Measurements from ENCODE around the gene DLG5. TPM values are rescaled to one million over a fixed set of nuclear protein-coding genes. Genes with fewer than 3 reads are reported as not detected.

The DLG5 gene
- total RNA-seq, 2 donors from 2014 or later = 26.1 to 47.5 TPM

- no peak for DNase-seq
- Histone ChIP-seq H3K4me3 (no peak overlapping the region), H3K36me3 (no peaks in the 10 kb centered on the region), H3K27me3 (no peaks in the 10 kb centered on the region), H3K9me3 (no peaks in the 10 kb centered on the region), H3K27ac (no peak overlapping the region), H3K4me1 (no peaks in the 10 kb centered on the region), H3K9ac (ENCODE audit: low read depth in 2 of 2, low read length in 2 of 2) (no peak overlapping the region)
- TF ChIP-seq CTCF (IDR thresholded peaks at IDR 0.05) = no peak
- intact Hi-C loops (cut with DNase I) = no loop called here
Observed at GRCh38 chr10:77911535-77912123, 14.9 kb downstream of the DLG5 start.

GRCh38 chr10:77910524-77911145, 15.9 kb downstream of the DLG5 start:
- Histone ChIP-seq H3K4me3 (no peak overlapping the region), H3K36me3 (no peaks in the 10 kb centered on the region), H3K4me1 (no peaks in the 10 kb centered on the region), H3K27me3 (no peaks in the 10 kb centered on the region), H3K9ac (ENCODE audit: low read depth in 2 of 2, low read length in 2 of 2) (no peak overlapping the region), H3K27ac (no peak overlapping the region), H3K9me3 (no peaks in the 10 kb centered on the region)
- DNase-seq = no peak
- intact Hi-C loops (cut with DNase I) = no loop called here
- TF ChIP-seq CTCF (IDR thresholded peaks at IDR 0.05) = no peak

GRCh38 chr10:77909749-77910375, 16.7 kb downstream of the DLG5 start:
- Histone ChIP-seq H3K9ac (ENCODE audit: low read depth in 2 of 2, low read length in 2 of 2) (peak overlapping the region in 1 of 2 donors; percentile 41), H3K27ac (no peak overlapping the region), H3K4me3 (no peak overlapping the region), H3K36me3 (no peaks in the 10 kb centered on the region), H3K27me3 (no peaks in the 10 kb centered on the region), H3K4me1 (no peaks in the 10 kb centered on the region), H3K9me3 (no peaks in the 10 kb centered on the region)
- intact Hi-C loops (cut with DNase I) = no loop called here
- no peak for TF ChIP-seq CTCF (IDR thresholded peaks at IDR 0.05)
- DNase-seq = peak; percentile 82

- no peak overlapping the region for H3K27ac ChIP-seq
- TF ChIP-seq CTCF (IDR thresholded peaks at IDR 0.05) = no peak
- no peak for DNase-seq
- H3K9ac ChIP-seq (ENCODE audit: low read depth in 2 of 2, low read length in 2 of 2) = no peak overlapping the region
- H3K27me3 ChIP-seq = no peaks in the 10 kb centered on the region
- no peaks in the 10 kb centered on the region for H3K36me3 ChIP-seq
- no peaks in the 10 kb centered on the region for H3K4me1 ChIP-seq
- intact Hi-C loops (cut with DNase I) = no loop called here
- no peak overlapping the region for H3K4me3 ChIP-seq
- no peaks in the 10 kb centered on the region for H3K9me3 ChIP-seq
Observed at GRCh38 chr10:77909021-77909748, 17.4 kb downstream of the DLG5 start.

- no peaks in the 10 kb centered on the region for H3K27me3 ChIP-seq
- peak; percentile 13 for TF ChIP-seq CTCF (IDR thresholded peaks at IDR 0.05)
- H3K36me3 ChIP-seq = no peaks in the 10 kb centered on the region
- H3K27ac ChIP-seq = no peak overlapping the region
- no peak for DNase-seq
- no peak overlapping the region for H3K4me3 ChIP-seq
- no peaks in the 10 kb centered on the region for H3K4me1 ChIP-seq
- no peaks in the 10 kb centered on the region for H3K9me3 ChIP-seq
- intact Hi-C loops (cut with DNase I) = no loop called here
- H3K9ac ChIP-seq (ENCODE audit: low read depth in 2 of 2, low read length in 2 of 2) = no peak overlapping the region
Observed at GRCh38 chr10:77907900-77908717, 18.4 kb downstream of the DLG5 start.
